Loucy (cell line): ENCODE measurements around the gene UBL4A.

Source experiments
- H2AFZ ChIP-seq: fragments of 200-600 bp; sonication (generic); 2 replicates; pipeline ENCODE4 v1.6.0; 2016; ENCODE audit warnings: antibody characterized with exemption, mild to moderate bottlenecking, low read length, moderate library complexity
- H3F3A ChIP-seq: fragments of 200-600 bp; 2 replicates; pipeline ENCODE4 v1.6.0; 2016; ENCODE audit warnings: antibody characterized with exemption, low read depth, mild to moderate bottlenecking
- H3K27me3 ChIP-seq: fragments of 200-600 bp; sonication (generic); 2 replicates; pipeline ENCODE4 v1.6.1; 2014; ENCODE audit warnings: low read length, mild to moderate bottlenecking; ENCODE audit not compliant: insufficient read depth, poor library complexity, severe bottlenecking
- H3K36me3 ChIP-seq: fragments of 200-600 bp; sonication (generic); 2 replicates; pipeline ENCODE4 v1.6.1; 2016; ENCODE audit warnings: low read length; ENCODE audit not compliant: insufficient read depth
- H3K4me1 ChIP-seq: fragments of 200-600 bp; sonication (generic); 2 replicates; pipeline ENCODE4 v1.5.1; 2014; ENCODE audit warnings: low read length, mild to moderate bottlenecking; ENCODE audit not compliant: insufficient read depth, poor library complexity, severe bottlenecking
- H3K4me2 ChIP-seq: fragments of 200-600 bp; sonication (generic); 2 replicates; pipeline ENCODE4 v1.6.0; 2014; ENCODE audit warnings: antibody characterized with exemption, low read length, low read depth, mild to moderate bottlenecking; ENCODE audit not compliant: poor library complexity, severe bottlenecking
- H3K4me3 ChIP-seq: fragments of 200-600 bp; sonication (generic); 2 replicates; pipeline ENCODE4 v1.5.1; 2014; ENCODE audit warnings: low read length, mild to moderate bottlenecking, mixed read lengths; ENCODE audit not compliant: poor library complexity, severe bottlenecking
- H3K79me2 ChIP-seq: fragments of 200-600 bp; sonication (generic); 2 replicates; pipeline ENCODE4 v1.6.1; 2014; ENCODE audit warnings: low read length; ENCODE audit not compliant: insufficient read depth
- H3K9ac ChIP-seq: fragments of 200-600 bp; sonication (generic); 2 replicates; pipeline ENCODE4 v1.6.0; 2014; ENCODE audit warnings: mild to moderate bottlenecking, low read depth, low read length, moderate library complexity; ENCODE audit not compliant: poor library complexity, severe bottlenecking
- H3K9me2 ChIP-seq: fragments of 200-600 bp; sonication (generic); replicated peaks from 2 replicates; pipeline ENCODE4 v1.6.1; 2016; ENCODE audit warnings: low read depth, low read length, mixed read lengths
- H3K9me3 ChIP-seq: fragments of 200-600 bp; sonication (generic); 2 replicates; pipeline ENCODE4 v1.6.1; 2014; ENCODE audit warnings: mild to moderate bottlenecking, antibody characterized with exemption, low read length, low read depth; ENCODE audit not compliant: insufficient read depth
- H4K20me1 ChIP-seq: fragments of 200-600 bp; sonication (generic); 2 replicates; pipeline ENCODE4 v1.6.0; 2014; ENCODE audit warnings: antibody characterized with exemption, low read length, mild to moderate bottlenecking; ENCODE audit not compliant: insufficient read depth, poor library complexity, severe bottlenecking
- EZH2phosphoT487 ChIP-seq: fragments of 200-600 bp; IDR thresholded peaks from 2 replicates; pipeline ENCODE4 v1.6.1; 2018; ENCODE audit warnings: antibody characterized with exemption, mild to moderate bottlenecking, moderate library complexity, borderline replicate concordance
- TF ChIP-seq, protein P1 (sequence below): fragments of 200-600 bp; sonication (generic); conservative IDR thresholded peaks from 2 replicates; pipeline ENCODE4 v1.5.1; 2014; ENCODE audit warnings: mild to moderate bottlenecking, antibody characterized with exemption, low read length

UBL4A gene

DNA sequence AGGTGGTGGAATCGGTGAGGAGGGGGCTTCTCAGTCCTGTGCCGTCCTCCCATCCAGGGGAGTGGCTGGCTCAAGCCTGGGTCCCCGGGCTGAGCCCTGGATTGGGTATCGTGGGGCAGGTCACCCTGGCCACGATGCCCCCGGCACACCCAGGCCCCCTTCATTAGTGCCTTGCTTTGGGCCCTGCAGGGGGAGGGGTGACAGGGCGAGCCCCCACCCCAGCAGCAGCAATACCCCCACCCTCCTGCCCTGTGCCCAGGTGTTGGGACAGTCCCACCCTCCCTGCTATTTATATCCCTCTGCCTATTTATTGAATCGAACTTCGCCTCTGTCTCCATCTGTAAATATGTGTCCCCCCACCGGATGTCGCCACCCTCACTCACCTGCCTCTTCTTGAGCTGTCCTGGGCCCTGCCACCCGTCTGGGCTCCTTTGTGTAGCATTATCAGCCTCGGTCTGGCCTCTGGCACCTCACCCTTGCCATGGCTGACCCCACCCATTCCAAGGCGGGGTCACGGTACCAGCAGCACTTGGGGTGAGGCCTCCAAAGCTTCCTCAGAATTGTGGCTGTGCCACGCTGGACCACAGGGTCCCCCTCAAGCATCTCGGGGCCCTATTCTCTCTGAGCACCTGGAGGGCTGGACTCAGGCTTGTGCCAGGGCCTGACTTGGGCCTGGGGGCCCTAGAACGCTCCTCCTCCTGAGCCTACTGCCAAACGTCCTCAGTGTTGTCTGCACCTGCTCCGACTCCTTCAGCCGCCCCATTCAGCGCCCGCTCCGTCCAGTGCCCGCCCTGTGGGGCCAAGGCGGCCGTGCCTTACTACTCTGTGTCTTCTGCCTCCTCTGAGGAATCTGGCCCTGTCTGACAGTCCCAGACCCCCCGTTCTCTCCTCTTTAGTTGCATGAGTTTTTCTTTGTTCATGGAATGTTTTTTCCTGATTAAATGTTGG lies 13.5 kb downstream of the UBL4A start:
- Histone ChIP-seq H3K4me1 (peaks cover 4% of the 10 kb centered on the region), H3K9ac (no peak overlapping the region), H3K9me3 (no peaks in the 10 kb centered on the region), H3K4me2 (no peak overlapping the region), H3K79me2 (peaks cover 3% of the 10 kb centered on the region; the same call in 1 of the 2 replicates), H3K4me3 (no peak overlapping the region), H3F3A (no peaks in the 10 kb centered on the region), H3K27me3 (no peaks in the 10 kb centered on the region), H3K9me2 (no peaks in the 10 kb centered on the region), H2AFZ (no peak overlapping the region), H3K36me3 (no peaks in the 10 kb centered on the region; the same call in 1 of the 2 replicates), H4K20me1 (no peaks in the 10 kb centered on the region)
- TF ChIP-seq, protein P1, sequence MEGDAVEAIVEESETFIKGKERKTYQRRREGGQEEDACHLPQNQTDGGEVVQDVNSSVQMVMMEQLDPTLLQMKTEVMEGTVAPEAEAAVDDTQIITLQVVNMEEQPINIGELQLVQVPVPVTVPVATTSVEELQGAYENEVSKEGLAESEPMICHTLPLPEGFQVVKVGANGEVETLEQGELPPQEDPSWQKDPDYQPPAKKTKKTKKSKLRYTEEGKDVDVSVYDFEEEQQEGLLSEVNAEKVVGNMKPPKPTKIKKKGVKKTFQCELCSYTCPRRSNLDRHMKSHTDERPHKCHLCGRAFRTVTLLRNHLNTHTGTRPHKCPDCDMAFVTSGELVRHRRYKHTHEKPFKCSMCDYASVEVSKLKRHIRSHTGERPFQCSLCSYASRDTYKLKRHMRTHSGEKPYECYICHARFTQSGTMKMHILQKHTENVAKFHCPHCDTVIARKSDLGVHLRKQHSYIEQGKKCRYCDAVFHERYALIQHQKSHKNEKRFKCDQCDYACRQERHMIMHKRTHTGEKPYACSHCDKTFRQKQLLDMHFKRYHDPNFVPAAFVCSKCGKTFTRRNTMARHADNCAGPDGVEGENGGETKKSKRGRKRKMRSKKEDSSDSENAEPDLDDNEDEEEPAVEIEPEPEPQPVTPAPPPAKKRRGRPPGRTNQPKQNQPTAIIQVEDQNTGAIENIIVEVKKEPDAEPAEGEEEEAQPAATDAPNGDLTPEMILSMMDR: no peak
- TF ChIP-seq EZH2phosphoT487: no peak

DNA sequence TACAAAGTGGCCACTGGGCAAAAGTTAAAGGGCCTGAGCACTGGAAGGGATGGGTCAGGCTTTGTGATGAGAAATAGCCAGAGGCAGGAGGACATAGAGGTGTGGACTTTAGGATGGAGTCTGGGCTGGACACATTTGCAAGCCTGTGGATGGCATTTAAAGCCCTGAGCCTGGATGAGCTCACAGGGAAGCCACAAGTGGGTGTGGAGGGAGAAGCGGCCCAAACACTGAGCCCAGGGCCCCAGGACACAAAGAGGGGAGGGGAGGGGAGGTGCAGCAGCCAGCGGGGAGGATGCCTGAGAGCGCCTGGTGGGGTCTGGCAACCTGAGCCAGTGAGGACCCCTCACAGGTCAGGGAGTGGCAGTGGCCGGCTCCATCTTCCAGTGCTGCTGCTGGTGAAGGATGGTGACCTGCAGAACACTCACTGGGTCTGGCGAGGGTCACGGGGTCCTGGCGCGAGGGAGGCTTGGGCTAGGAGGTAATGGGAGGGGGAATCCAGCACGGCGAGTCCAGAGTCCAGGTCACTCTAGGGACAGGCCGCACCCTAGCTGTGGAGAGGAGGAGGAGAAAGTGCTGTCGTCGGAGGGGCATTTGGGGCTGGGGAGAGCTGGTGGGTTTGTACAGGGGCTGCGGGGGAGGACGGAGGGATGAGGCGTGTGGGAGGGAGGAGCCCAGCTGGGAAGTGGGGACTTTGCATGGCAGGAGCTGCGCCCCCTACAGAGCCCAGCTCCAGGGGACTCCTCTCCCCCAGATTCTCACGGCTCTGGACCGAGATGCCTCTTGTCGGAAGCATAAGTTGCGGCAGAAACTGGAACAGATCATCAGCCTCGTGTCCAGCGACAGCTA lies 14.4 kb downstream of the UBL4A start:
- Histone ChIP-seq H3K9me2 (no peaks in the 10 kb centered on the region), H3K4me1 (no peaks in the 10 kb centered on the region), H3K9ac (no peak overlapping the region), H2AFZ (no peak overlapping the region), H3K79me2 (no peaks in the 10 kb centered on the region), H3K4me3 (no peak overlapping the region), H3K27me3 (no peaks in the 10 kb centered on the region), H3K36me3 (no peaks in the 10 kb centered on the region; the same call in 1 of the 2 replicates), H3F3A (no peaks in the 10 kb centered on the region), H4K20me1 (no peaks in the 10 kb centered on the region), H3K9me3 (no peaks in the 10 kb centered on the region), H3K4me2 (no peak overlapping the region)
- TF ChIP-seq EZH2phosphoT487: no peak
- TF ChIP-seq, protein P1: no peak

GRCh38 chrX:154470914-154471568 lies 15.4 kb downstream of the UBL4A start:
- no peaks in the 10 kb centered on the region; the same call in 1 of the 2 replicates for H3K36me3 ChIP-seq
- TF ChIP-seq, protein P1: no peak
- TF ChIP-seq EZH2phosphoT487: no peak
- H3K4me2 ChIP-seq: no peak overlapping the region
- H3K9ac ChIP-seq: no peak overlapping the region
- H2AFZ ChIP-seq: no peak overlapping the region
- H3K9me3 ChIP-seq: no peaks in the 10 kb centered on the region
- H3K9me2 ChIP-seq: no peaks in the 10 kb centered on the region
- H3K79me2 ChIP-seq: no peaks in the 10 kb centered on the region
- no peaks in the 10 kb centered on the region for H3F3A ChIP-seq
- H3K4me3 ChIP-seq: no peak overlapping the region
- no peaks in the 10 kb centered on the region for H3K27me3 ChIP-seq
- H4K20me1 ChIP-seq: no peaks in the 10 kb centered on the region
- H3K4me1 ChIP-seq: no peaks in the 10 kb centered on the region
